Psoas muscle (tissue), 8 donors: Measurements from ENCODE around the gene S1PR3. TPM values are rescaled to one million over a fixed set of nuclear protein-coding genes. Genes with fewer than 3 reads are reported as not detected.

Experiments
- ATAC-seq, 4 donors: fragments of 200-7000 bp; cut with Tn5 transposase; one replicate each; pipeline ENCODE4 v1.9.1; 2020; ENCODE audit warnings: moderate library complexity in 3 of 4, mild to moderate bottlenecking in 2 of 4
- DNase-seq, 2 donors: peaks; one replicate each; pipeline ENCODE4 v3.0.0-alpha.2; 2020
- H3K27ac ChIP-seq: fragments of 200-600 bp; one replicate; pipeline ENCODE4 v1.8.0; 2022
- H3K27me3 ChIP-seq, 3 donors: fragments of 200-600 bp in 1 of 3; one replicate each; pipeline versions ENCODE4 v1.6.1 to v1.8.0; 2013 to 2022; ENCODE audit warnings: low read length in 2 of 3, mild to moderate bottlenecking in 2 of 3, moderate library complexity in 1 of 3; ENCODE audit not compliant: insufficient read depth in 3 of 3
- H3K36me3 ChIP-seq, 2 donors: fragments of 200-600 bp in 1 of 2; one replicate each; pipeline versions ENCODE4 v1.6.1 to v1.8.0; 2013 to 2022; ENCODE audit warnings: low read depth in 1 of 2, mild to moderate bottlenecking in 1 of 2, moderate library complexity in 1 of 2; ENCODE audit not compliant: insufficient read depth in 1 of 2
- H3K4me1 ChIP-seq: fragments of 200-600 bp; one replicate; pipeline ENCODE4 v1.8.0; 2022
- H3K4me3 ChIP-seq: fragments of 200-600 bp; one replicate; pipeline ENCODE4 v1.8.0; 2022; ENCODE audit warnings: mild to moderate bottlenecking
- H3K9me3 ChIP-seq: fragments of 200-600 bp; one replicate; pipeline ENCODE4 v1.8.0; 2022
- WGBS, 3 donors: extraction: QIAGEN DNeasy Blood & Tissue Kit; methylation state at CpG; one replicate each; pipeline versions ENCODE4 v1.1.6 to v1.1.7; 2013; 5-methylcytosine and 5-hydroxymethylcytosine counted together
- intact Hi-C, 2 donors: fragments of 100-400 bp; cut with DNase I; formaldehyde crosslinking; loops; one replicate each; pipeline versions ENCODE4 v1.11.0 to v1.14.2; 2022
- polyA plus RNA-seq, 3 donors: library from polyadenylated mRNA; stranded (reverse); fragments of 200-250 nt; gene quantifications; one replicate each; pipeline ENCODE4 v1.2.3, GENCODE V29; 2013
- total RNA-seq, 4 donors: library from RNA; stranded (reverse); fragmentation: NEBNext Ultra II Directional in 2 of 4; extraction: Animal tissue kit (Norgen Biotek cat#: 25700) in 2 of 4; gene quantifications; one replicate each; pipeline versions ENCODE4 v1.2.1 to v1.2.4, GENCODE V29; 2021 to 2023
- TF ChIP-seq, protein P1 (sequence below): fragments of 200-600 bp; IDR thresholded peaks from one replicate; pipeline ENCODE4 v1.8.0; 2022; ENCODE audit warnings: antibody characterized with exemption
- donor health status: healthy with polysubstance abuse.
- donor health status: DM: no; HTN: no; CAD: no; lungs with moderate emphysema.
- donor health status: Bipolar disorder and iron deficiency.
- donor health status: healthy.
- donor health status: DM: yes; HTN: yes; CAD: no.
- donor health status: DM: no; HTN: no; CAD: no.
- donor health status: DM: no; HTN: no; CAD: no.
- donor health status: DM: yes; HTN: yes; CAD: no.

S1PR3 gene
- total and polyA plus RNA-seq, 7 donors: 2.3 to 5.2 (median 4.7) TPM

DNA sequence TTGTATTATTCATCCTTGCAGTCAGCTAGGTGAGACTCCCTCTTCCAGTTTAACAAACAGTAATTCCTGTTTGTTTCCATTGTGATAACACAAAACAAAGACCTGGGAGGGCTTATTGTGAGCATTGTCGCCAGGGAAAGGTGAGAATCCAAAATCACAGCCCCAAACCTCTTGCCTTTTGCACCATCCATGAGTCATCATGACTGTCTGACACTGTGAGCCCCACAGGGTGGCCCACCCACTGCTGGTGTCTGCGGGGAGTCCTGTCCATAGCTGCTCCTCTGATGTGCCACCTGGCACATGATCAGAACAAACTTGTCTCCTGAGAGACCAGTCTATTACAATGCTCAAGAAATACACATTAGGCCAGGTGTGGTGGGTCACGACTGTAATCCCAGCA is 33.7 kb upstream of the S1PR3 start:
- TF ChIP-seq, protein P1, sequence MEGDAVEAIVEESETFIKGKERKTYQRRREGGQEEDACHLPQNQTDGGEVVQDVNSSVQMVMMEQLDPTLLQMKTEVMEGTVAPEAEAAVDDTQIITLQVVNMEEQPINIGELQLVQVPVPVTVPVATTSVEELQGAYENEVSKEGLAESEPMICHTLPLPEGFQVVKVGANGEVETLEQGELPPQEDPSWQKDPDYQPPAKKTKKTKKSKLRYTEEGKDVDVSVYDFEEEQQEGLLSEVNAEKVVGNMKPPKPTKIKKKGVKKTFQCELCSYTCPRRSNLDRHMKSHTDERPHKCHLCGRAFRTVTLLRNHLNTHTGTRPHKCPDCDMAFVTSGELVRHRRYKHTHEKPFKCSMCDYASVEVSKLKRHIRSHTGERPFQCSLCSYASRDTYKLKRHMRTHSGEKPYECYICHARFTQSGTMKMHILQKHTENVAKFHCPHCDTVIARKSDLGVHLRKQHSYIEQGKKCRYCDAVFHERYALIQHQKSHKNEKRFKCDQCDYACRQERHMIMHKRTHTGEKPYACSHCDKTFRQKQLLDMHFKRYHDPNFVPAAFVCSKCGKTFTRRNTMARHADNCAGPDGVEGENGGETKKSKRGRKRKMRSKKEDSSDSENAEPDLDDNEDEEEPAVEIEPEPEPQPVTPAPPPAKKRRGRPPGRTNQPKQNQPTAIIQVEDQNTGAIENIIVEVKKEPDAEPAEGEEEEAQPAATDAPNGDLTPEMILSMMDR: no peak
- no peak for ATAC-seq
- Histone ChIP-seq H3K4me3 (no peak overlapping the region), H3K9me3 (no peaks in the 10 kb centered on the region), H3K4me1 (no peaks in the 10 kb centered on the region), H3K27ac (no peak overlapping the region), H3K36me3 (no peaks in the 10 kb centered on the region), H3K27me3 (no peaks in the 10 kb centered on the region)
- 87 to 90% (median 88%) methylated on average over 3 of the region's 3 CpGs for WGBS, 3 donors
- DNase-seq: no peak
- intact Hi-C loops: no loop called here

DNA sequence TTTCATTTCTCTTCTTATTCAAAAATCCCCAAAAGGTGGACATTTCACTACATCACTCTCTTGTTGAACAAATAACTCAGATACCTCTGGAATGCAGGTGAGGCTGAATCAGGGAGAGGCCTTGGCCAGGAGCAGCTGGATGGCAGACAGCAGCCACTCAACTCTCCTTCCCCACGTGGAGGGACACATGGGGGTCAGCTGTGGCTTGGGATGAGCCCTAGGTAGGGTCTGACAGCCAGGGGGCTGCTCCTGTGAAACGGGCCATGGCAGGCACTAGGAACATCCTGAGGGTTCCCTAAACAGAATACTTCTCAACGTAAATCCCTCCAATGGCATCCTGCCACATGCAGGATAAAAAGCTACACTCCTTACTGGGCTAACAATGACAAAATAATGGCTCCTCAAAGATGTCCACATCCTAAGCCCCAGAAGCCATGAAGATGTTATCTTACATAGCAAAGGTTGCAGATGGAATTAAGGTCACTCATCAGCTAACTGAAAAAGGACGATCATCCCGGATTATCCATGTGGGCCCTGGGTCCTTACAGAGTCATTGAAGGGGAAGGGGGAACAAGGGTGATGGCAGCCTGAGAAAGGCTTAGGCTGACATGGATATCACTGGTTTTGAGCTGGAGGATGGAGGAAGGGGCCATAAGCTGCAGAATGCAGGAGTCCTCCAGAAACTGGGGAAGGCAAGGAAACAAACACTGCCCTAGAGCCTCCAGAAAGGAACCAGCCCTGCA is 31.4 kb upstream of the S1PR3 start:
- Histone ChIP-seq H3K4me3 (no peak overlapping the region), H3K36me3 (no peaks in the 10 kb centered on the region), H3K9me3 (no peaks in the 10 kb centered on the region), H3K4me1 (no peaks in the 10 kb centered on the region), H3K27ac (no peak overlapping the region), H3K27me3 (no peaks in the 10 kb centered on the region)
- DNase-seq (no peak), ATAC-seq (no peak)
- TF ChIP-seq, protein P1: no peak
- intact Hi-C loops: no loop called here
- 80 to 88% (median 81%) methylated on average over 5 of the region's 5 CpGs for WGBS, 3 donors

DNA sequence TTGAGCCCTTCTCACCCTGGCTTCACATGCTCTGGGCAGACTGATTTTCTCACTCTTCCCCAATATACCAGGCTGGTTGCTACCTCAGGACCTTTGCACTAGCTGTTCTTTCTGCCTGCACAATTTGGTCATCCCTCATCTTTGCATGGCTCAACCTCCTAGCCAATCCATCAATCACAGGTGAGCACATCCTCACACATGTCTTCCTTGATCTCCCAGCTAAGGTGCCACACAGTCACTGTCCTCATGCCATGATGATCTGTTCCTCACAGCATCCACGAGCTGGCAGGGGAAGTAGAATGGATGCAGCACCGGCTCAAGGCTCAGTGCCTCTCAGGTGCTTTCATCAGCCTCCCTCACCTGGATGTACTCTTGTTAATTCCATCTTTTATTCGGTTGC is 30.6 kb upstream of the S1PR3 start:
- ATAC-seq: no peak
- TF ChIP-seq, protein P1: no peak
- intact Hi-C loops: no loop called here
- DNase-seq: no peak
- Histone ChIP-seq H3K27ac (no peak overlapping the region), H3K27me3 (no peaks in the 10 kb centered on the region), H3K4me1 (no peaks in the 10 kb centered on the region), H3K9me3 (no peaks in the 10 kb centered on the region), H3K36me3 (no peaks in the 10 kb centered on the region), H3K4me3 (no peak overlapping the region)
- 68 to 93% (median 79%) methylated on average over 3 of the region's 3 CpGs for WGBS, 3 donors

DNA sequence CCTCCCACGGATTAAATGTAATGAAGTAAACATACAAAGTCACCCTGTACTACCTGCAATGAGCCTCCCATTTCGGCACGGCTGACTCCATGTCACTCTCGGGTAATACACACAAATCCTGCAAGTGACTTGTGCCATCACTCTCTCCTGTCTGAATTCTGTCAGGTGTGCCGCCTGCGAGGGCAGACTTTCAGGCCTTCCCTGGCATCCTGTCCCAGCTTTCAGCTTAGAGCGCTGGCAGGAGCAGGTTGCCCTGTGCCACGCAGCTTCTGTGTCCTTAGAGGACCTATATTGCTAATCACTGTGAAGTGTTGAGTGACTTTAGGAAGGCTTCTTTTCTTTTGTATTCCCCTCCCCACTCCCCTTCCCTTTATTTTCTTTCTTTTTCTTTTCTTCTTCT is 25.8 kb upstream of the S1PR3 start:
- ATAC-seq: no peak

More for the DNA sequence above, 25.8 kb upstream of the S1PR3 start:
- H3K27me3 ChIP-seq: no peaks in the 10 kb centered on the region
- intact Hi-C loops: no loop called here
- no peaks in the 10 kb centered on the region for H3K4me1 ChIP-seq
- H3K36me3 ChIP-seq: no peaks in the 10 kb centered on the region
- no peak overlapping the region for H3K27ac ChIP-seq
- 50 to 62% (median 54%) methylated on average over 8 of the region's 8 CpGs for WGBS, 3 donors
- no peaks in the 10 kb centered on the region for H3K9me3 ChIP-seq
- H3K4me3 ChIP-seq: no peak overlapping the region
- TF ChIP-seq, protein P1: no peak
- DNase-seq: no peak
